C4-2B (cell line): ENCODE results near the gene XPNPEP3.

Source experiments
- ZFX ChIP-seq: fragments of 450-650 bp; IDR thresholded peaks from 2 replicates; pipeline ENCODE4 v1.6.1; 2017
- TF ChIP-seq, protein P1 (sequence below): fragments of 450-650 bp; conservative IDR thresholded peaks from 2 replicates; pipeline ENCODE4 v1.5.1; 2017; ENCODE audit warnings: mild to moderate bottlenecking

DNA sequence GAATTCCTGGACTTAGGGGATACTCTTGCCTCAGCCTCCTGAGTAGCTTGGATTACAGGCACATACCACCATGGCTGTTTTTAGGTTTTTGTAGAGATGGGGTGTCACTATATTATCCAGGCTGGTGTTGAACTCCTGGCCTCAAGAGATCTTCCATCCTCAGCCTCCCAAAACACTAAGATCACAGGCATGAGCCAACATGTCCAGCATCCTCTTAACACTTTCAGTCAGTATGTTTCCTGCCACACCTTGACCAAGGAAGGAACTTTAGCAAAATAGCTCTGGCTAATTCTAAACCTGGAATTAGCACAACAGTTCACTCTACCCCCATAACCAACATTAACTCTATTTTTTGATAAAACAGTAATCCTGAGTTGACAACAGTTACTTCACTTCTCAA lies 32.2 kb downstream of the XPNPEP3 start:
- TF ChIP-seq, protein P1, sequence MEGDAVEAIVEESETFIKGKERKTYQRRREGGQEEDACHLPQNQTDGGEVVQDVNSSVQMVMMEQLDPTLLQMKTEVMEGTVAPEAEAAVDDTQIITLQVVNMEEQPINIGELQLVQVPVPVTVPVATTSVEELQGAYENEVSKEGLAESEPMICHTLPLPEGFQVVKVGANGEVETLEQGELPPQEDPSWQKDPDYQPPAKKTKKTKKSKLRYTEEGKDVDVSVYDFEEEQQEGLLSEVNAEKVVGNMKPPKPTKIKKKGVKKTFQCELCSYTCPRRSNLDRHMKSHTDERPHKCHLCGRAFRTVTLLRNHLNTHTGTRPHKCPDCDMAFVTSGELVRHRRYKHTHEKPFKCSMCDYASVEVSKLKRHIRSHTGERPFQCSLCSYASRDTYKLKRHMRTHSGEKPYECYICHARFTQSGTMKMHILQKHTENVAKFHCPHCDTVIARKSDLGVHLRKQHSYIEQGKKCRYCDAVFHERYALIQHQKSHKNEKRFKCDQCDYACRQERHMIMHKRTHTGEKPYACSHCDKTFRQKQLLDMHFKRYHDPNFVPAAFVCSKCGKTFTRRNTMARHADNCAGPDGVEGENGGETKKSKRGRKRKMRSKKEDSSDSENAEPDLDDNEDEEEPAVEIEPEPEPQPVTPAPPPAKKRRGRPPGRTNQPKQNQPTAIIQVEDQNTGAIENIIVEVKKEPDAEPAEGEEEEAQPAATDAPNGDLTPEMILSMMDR: no peak
- TF ChIP-seq ZFX: no peak
